ENCODE data around the gene CXCL12.

CXCL12 gene

DNA sequence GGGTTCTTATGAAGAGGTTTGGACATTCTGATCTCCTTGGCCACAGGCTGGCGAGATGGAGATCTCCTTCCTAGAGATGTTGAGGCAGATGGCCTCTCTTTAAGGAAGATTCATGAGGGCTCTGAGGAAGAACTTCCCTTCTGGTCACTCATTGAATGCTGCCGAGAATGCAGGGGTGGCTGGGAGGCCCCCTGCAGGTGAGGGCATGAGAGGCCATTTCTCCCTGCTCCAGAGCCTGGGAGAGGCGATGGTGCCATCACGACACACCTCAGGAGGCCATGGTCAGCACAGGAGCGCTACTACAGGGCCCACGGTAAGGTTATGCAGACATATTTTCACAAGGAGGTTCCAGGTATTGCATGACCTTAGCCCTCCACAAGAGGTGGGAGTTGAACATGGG, 40.2 kb downstream of the CXCL12 start:
- WGBS: 74% methylated on average over 6 of the region's 6 CpGs
- no peak overlapping the region for H3K4me2 ChIP-seq (ENCODE audit: low read length, poor library complexity, severe bottlenecking)

DNA sequence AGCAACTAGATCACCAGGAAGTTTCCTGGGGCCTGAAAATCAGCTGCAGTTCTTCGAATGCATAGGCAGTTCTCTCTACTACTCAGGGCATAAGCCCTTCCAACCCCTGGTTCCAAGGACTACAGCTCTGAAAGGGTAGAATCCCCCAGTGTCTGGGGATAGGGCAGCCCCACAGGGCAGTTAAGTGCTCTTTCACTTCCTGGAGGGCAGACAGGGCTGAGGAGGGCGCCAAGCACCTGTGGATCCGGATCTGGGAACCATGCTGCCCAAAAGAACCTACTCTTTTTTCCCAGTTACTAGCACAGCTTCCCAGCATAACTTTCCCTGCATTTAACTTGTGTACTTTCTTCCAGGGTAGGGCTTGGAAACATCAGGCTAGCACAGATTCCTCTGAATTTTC, 41.1 kb downstream of the CXCL12 start:
- H3K4ac ChIP-seq (ENCODE audit: low read depth in 1 of 2, low read length in 2 of 2): no peak overlapping the region
- H3K27me3 ChIP-seq (ENCODE audit: control insufficient read depth in 1 of 2, insufficient read depth in 1 of 2, low read length in 2 of 2): peaks cover 13 to 38% of the 10 kb centered on the region in 2 experiments
- H4K91ac ChIP-seq (ENCODE audit: low read length): no peak overlapping the region
- H3K36me3 ChIP-seq (ENCODE audit: control insufficient read depth in 1 of 2, insufficient read depth in 2 of 2, low read depth in 1 of 2, low read length in 2 of 2): no peaks in the 10 kb centered on the region
- H2BK120ac ChIP-seq (ENCODE audit: low read depth, low read length): no peak overlapping the region
- no peak overlapping the region for H3K4me3 ChIP-seq (ENCODE audit: insufficient read depth in 1 of 2, low read depth in 1 of 2, low read length in 2 of 2)
- H2BK15ac ChIP-seq (ENCODE audit: low read depth, poor library complexity, severe bottlenecking): peak overlapping the region; percentile 54
- H2BK5ac ChIP-seq (ENCODE audit: low read depth, low read length, poor library complexity, severe bottlenecking): no peak overlapping the region
- no peaks in the 10 kb centered on the region for H3K9me3 ChIP-seq (ENCODE audit: control insufficient read depth, low read length)
- no peak overlapping the region for H2AFZ ChIP-seq (ENCODE audit: low read depth, low read length)
- H3K9ac ChIP-seq (ENCODE audit: low read length): no peak overlapping the region
- no peak overlapping the region for H3K14ac ChIP-seq (ENCODE audit: low read length in 2 of 2)
- H3K27ac ChIP-seq (ENCODE audit: low read length, poor library complexity, severe bottlenecking): no peak overlapping the region
- H2AK5ac ChIP-seq (ENCODE audit: low read length, severe bottlenecking): no peak overlapping the region
- peaks cover 5% of the 10 kb centered on the region for H3K4me1 ChIP-seq (ENCODE audit: control insufficient read depth, insufficient read depth, low read depth, low read length)
- DNase-seq: no peak
- H3K4me2 ChIP-seq (ENCODE audit: low read length, poor library complexity, severe bottlenecking): no peak overlapping the region
- H2BK12ac ChIP-seq (ENCODE audit: low read length in 2 of 2): no peak overlapping the region
- WGBS: 59% methylated on average over 3 of the region's 3 CpGs
- H3K79me1 ChIP-seq (replicated peaks; ENCODE audit: low read length, poor library complexity, severe bottlenecking): no peaks in the 10 kb centered on the region
- no peak overlapping the region for H4K8ac ChIP-seq (ENCODE audit: low read length)
- H3K18ac ChIP-seq (ENCODE audit: low read depth in 1 of 2, low read length in 2 of 2): no peak overlapping the region
- no peak overlapping the region for H3K23ac ChIP-seq (ENCODE audit: low read length in 2 of 2)

More for the DNA sequence above, 40.2 kb downstream of the CXCL12 start:
- no peaks in the 10 kb centered on the region for H3K36me3 ChIP-seq (ENCODE audit: control insufficient read depth in 1 of 2, insufficient read depth in 2 of 2, low read depth in 1 of 2, low read length in 2 of 2)
- no peak overlapping the region for H3K23ac ChIP-seq (ENCODE audit: low read length in 2 of 2)
- no peaks in the 10 kb centered on the region for H3K79me1 ChIP-seq (replicated peaks; ENCODE audit: low read length, poor library complexity, severe bottlenecking)
- no peak overlapping the region for H3K27ac ChIP-seq (ENCODE audit: low read length, poor library complexity, severe bottlenecking)
- no peak overlapping the region for H2AFZ ChIP-seq (ENCODE audit: low read depth, low read length)
- H4K8ac ChIP-seq (ENCODE audit: low read length): no peak overlapping the region
- no peak overlapping the region for H3K4ac ChIP-seq (ENCODE audit: low read depth in 1 of 2, low read length in 2 of 2)
- no peak for DNase-seq
- no peak overlapping the region for H3K18ac ChIP-seq (ENCODE audit: low read depth in 1 of 2, low read length in 2 of 2)
- no peak overlapping the region for H2AK5ac ChIP-seq (ENCODE audit: low read length, severe bottlenecking)
- no peak overlapping the region for H2BK12ac ChIP-seq (ENCODE audit: low read length in 2 of 2)
- H2BK15ac ChIP-seq (ENCODE audit: low read depth, poor library complexity, severe bottlenecking): no peak overlapping the region
- H3K14ac ChIP-seq (ENCODE audit: low read length in 2 of 2): no peak overlapping the region
- no peak overlapping the region for H4K91ac ChIP-seq (ENCODE audit: low read length)
- H3K9ac ChIP-seq (ENCODE audit: low read length): no peak overlapping the region
- no peaks in the 10 kb centered on the region for H3K9me3 ChIP-seq (ENCODE audit: control insufficient read depth, low read length)
- H2BK120ac ChIP-seq (ENCODE audit: low read depth, low read length): no peak overlapping the region
- peaks cover 13 to 37% of the 10 kb centered on the region in 2 experiments for H3K27me3 ChIP-seq (ENCODE audit: control insufficient read depth in 1 of 2, insufficient read depth in 1 of 2, low read length in 2 of 2)
- H2BK5ac ChIP-seq (ENCODE audit: low read depth, low read length, poor library complexity, severe bottlenecking): no peak overlapping the region
- H3K4me3 ChIP-seq (ENCODE audit: insufficient read depth in 1 of 2, low read depth in 1 of 2, low read length in 2 of 2): no peak overlapping the region
- peaks cover 2% of the 10 kb centered on the region for H3K4me1 ChIP-seq (ENCODE audit: control insufficient read depth, insufficient read depth, low read depth, low read length)

DNA sequence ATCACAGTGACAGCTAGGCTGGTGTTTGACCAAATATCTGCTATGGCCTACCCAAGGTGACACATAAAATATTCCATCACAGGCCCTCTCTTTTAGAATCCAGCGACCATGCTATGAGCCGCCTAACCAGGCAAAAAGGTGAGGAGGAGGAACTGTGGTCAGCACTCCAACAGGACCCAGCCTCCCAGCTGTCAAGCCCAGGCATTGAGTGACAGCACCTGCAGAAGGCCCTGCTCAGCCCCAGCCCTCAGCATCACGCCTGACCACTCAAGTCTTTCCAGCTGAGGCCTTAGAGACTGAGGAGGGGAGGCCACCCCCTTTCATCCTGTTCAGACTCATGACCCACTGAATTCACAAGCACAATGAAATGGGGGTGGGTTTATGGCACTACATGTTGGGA, 43.0 kb downstream of the CXCL12 start:
- H3K27me3 ChIP-seq (ENCODE audit: control insufficient read depth in 1 of 2, insufficient read depth in 1 of 2, low read length in 2 of 2): peaks cover 8 to 41% of the 10 kb centered on the region in 2 experiments
- 72% methylated on average over 2 of the region's 3 CpGs for WGBS

DNA sequence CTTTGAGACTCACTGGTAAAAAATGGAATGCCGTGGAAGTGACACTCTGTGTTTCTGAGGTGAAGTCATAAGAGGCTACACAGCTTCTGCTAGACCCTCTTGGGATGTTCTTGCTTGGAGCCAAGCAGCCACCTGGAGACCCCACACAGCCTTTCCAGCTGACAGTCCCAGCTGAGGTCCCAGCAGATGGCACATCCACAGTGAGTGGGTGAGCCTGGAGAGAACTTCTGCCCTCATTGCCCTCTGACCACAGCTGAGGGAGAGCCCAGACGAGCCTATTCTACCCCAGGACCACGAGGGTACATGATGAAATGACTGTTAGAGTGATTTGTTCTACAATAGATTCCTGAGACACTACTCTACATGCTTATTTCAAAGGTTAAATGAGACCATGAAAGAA, 44.3 kb downstream of the CXCL12 start:
- Histone ChIP-seq H3K9ac (ENCODE audit: low read length) (no peak overlapping the region), H3K27ac (ENCODE audit: low read length, poor library complexity, severe bottlenecking) (no peak overlapping the region), H2AK5ac (ENCODE audit: low read length, severe bottlenecking) (no peak overlapping the region), H2BK120ac (ENCODE audit: low read depth, low read length) (no peak overlapping the region), H3K27me3 (ENCODE audit: control insufficient read depth in 1 of 2, insufficient read depth in 1 of 2, low read length in 2 of 2) (peaks cover 8 to 41% of the 10 kb centered on the region in 2 experiments), H4K91ac (ENCODE audit: low read length) (no peak overlapping the region), H3K4me1 (ENCODE audit: control insufficient read depth, insufficient read depth, low read depth, low read length) (peaks cover 9% of the 10 kb centered on the region), H3K18ac (ENCODE audit: low read depth in 1 of 2, low read length in 2 of 2) (no peak overlapping the region), H2BK15ac (ENCODE audit: low read depth, poor library complexity, severe bottlenecking) (no peak overlapping the region), H2AFZ (ENCODE audit: low read depth, low read length) (no peak overlapping the region), H3K36me3 (ENCODE audit: control insufficient read depth in 1 of 2, insufficient read depth in 2 of 2, low read depth in 1 of 2, low read length in 2 of 2) (no peaks in the 10 kb centered on the region), H2BK5ac (ENCODE audit: low read depth, low read length, poor library complexity, severe bottlenecking) (no peak overlapping the region), H3K79me1 (replicated peaks; ENCODE audit: low read length, poor library complexity, severe bottlenecking) (no peaks in the 10 kb centered on the region), H3K4ac (ENCODE audit: low read depth in 1 of 2, low read length in 2 of 2) (no peak overlapping the region), H3K14ac (ENCODE audit: low read length in 2 of 2) (no peak overlapping the region), H3K4me2 (ENCODE audit: low read length, poor library complexity, severe bottlenecking) (no peak overlapping the region), H4K8ac (ENCODE audit: low read length) (no peak overlapping the region), H3K9me3 (ENCODE audit: control insufficient read depth, low read length) (no peaks in the 10 kb centered on the region), H3K23ac (ENCODE audit: low read length in 2 of 2) (no peak overlapping the region), H3K4me3 (ENCODE audit: insufficient read depth in 1 of 2, low read depth in 1 of 2, low read length in 2 of 2) (no peak overlapping the region), H2BK12ac (ENCODE audit: low read length in 2 of 2) (no peak overlapping the region)
- no peak for DNase-seq
- 57% methylated on average over 1 of the region's 3 CpGs for WGBS

More for the DNA sequence above, 43.0 kb downstream of the CXCL12 start:
- H2BK12ac ChIP-seq (ENCODE audit: low read length in 2 of 2): no peak overlapping the region
- H3K14ac ChIP-seq (ENCODE audit: low read length in 2 of 2): no peak overlapping the region
- H3K27ac ChIP-seq (ENCODE audit: low read length, poor library complexity, severe bottlenecking): no peak overlapping the region
- H3K79me1 ChIP-seq (replicated peaks; ENCODE audit: low read length, poor library complexity, severe bottlenecking): no peaks in the 10 kb centered on the region
- peaks cover 7% of the 10 kb centered on the region for H3K4me1 ChIP-seq (ENCODE audit: control insufficient read depth, insufficient read depth, low read depth, low read length)
- H3K4me3 ChIP-seq (ENCODE audit: insufficient read depth in 1 of 2, low read depth in 1 of 2, low read length in 2 of 2): no peak overlapping the region
- no peak overlapping the region for H3K4ac ChIP-seq (ENCODE audit: low read depth in 1 of 2, low read length in 2 of 2)
- DNase-seq: no peak
- H2BK5ac ChIP-seq (ENCODE audit: low read depth, low read length, poor library complexity, severe bottlenecking): no peak overlapping the region
- no peaks in the 10 kb centered on the region for H3K9me3 ChIP-seq (ENCODE audit: control insufficient read depth, low read length)
- H3K36me3 ChIP-seq (ENCODE audit: control insufficient read depth in 1 of 2, insufficient read depth in 2 of 2, low read depth in 1 of 2, low read length in 2 of 2): no peaks in the 10 kb centered on the region
- no peak overlapping the region for H2BK15ac ChIP-seq (ENCODE audit: low read depth, poor library complexity, severe bottlenecking)
- no peak overlapping the region for H3K9ac ChIP-seq (ENCODE audit: low read length)
- no peak overlapping the region for H2AFZ ChIP-seq (ENCODE audit: low read depth, low read length)
- no peak overlapping the region for H4K8ac ChIP-seq (ENCODE audit: low read length)
- no peak overlapping the region for H2BK120ac ChIP-seq (ENCODE audit: low read depth, low read length)
- H3K23ac ChIP-seq (ENCODE audit: low read length in 2 of 2): no peak overlapping the region
- H3K18ac ChIP-seq (ENCODE audit: low read depth in 1 of 2, low read length in 2 of 2): no peak overlapping the region
- no peak overlapping the region for H2AK5ac ChIP-seq (ENCODE audit: low read length, severe bottlenecking)
- H4K91ac ChIP-seq (ENCODE audit: low read length): no peak overlapping the region
- H3K4me2 ChIP-seq (ENCODE audit: low read length, poor library complexity, severe bottlenecking): no peak overlapping the region

All from mesenchymal stem cell (in vitro differentiated cells and primary cell).